NB4 (cell line): ENCODE results near the gene ANKRD22.

Source experiments
- MYC ChIP-seq: IDR thresholded peaks from 2 replicates; pipeline ENCODE4 v1.6.1; 2011; ENCODE audit warnings: low read depth, low read length
- POLR2A ChIP-seq: IDR thresholded peaks from 2 replicates; pipeline ENCODE4 v1.6.1; 2011; ENCODE audit warnings: mild to moderate bottlenecking; ENCODE audit not compliant: insufficient read length; ENCODE audit errors: extremely low read depth
- TF ChIP-seq, protein P1 (sequence below): IDR thresholded peaks from one replicate; pipeline ENCODE4 v1.5.1; 2012; ENCODE audit warnings: low read depth, low read length
- TF ChIP-seq, protein P2 (sequence below): IDR thresholded peaks from 2 replicates; pipeline ENCODE4 v1.6.1; 2011; ENCODE audit warnings: low read depth, low read length

DNA sequence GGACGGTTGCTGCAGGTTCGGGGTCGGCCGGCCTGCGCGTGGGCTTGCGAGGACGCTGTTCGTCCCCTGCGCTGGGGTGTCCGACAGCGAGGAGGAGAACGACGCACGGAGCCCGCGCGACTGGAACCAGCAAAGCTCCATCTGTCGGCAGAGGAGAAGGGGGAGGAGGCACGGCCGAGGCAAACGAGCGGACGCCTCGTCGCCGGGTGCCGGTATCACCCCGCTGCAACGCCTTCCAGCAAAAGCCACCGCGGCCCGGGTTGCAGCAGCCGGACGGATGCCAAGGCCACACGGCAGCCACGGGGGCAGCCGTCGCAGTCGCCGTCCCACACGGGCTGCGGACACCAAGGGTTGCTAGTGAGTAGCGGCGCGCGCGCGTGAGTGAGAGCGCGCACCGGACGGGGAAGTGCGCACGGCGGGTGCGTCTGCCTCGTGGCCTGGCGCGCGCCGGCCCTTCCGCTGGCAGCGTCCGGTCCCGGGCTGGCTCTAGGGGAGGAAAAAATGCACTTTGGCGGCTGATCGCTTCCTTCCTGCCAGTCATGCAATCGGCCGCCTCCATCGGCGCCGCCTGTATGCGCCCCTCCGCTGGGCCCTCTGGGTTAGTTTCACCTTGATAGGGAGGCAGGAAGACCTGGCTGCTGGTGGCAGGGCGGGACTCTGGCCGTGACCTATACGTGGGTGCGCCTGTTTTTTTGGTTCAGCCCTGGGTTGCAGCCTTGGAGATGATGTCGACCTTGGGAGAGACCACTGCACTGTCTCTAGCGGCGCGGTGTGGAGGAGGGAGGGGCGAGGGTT is 28.8 kb upstream of the ANKRD22 start:
- TF ChIP-seq, protein P1, sequence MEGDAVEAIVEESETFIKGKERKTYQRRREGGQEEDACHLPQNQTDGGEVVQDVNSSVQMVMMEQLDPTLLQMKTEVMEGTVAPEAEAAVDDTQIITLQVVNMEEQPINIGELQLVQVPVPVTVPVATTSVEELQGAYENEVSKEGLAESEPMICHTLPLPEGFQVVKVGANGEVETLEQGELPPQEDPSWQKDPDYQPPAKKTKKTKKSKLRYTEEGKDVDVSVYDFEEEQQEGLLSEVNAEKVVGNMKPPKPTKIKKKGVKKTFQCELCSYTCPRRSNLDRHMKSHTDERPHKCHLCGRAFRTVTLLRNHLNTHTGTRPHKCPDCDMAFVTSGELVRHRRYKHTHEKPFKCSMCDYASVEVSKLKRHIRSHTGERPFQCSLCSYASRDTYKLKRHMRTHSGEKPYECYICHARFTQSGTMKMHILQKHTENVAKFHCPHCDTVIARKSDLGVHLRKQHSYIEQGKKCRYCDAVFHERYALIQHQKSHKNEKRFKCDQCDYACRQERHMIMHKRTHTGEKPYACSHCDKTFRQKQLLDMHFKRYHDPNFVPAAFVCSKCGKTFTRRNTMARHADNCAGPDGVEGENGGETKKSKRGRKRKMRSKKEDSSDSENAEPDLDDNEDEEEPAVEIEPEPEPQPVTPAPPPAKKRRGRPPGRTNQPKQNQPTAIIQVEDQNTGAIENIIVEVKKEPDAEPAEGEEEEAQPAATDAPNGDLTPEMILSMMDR = no peak
- TF ChIP-seq, protein P2, sequence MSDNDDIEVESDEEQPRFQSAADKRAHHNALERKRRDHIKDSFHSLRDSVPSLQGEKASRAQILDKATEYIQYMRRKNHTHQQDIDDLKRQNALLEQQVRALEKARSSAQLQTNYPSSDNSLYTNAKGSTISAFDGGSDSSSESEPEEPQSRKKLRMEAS = peak; percentile 92
- TF ChIP-seq POLR2A (peak; percentile 74), MYC (peak; percentile 98)
